ENCODE data around the gene E2F6.

GRCh38 chr2:11512431-11512830 lies 46.5 kb upstream of the E2F6 start:
- TF ChIP-seq, protein P1, sequence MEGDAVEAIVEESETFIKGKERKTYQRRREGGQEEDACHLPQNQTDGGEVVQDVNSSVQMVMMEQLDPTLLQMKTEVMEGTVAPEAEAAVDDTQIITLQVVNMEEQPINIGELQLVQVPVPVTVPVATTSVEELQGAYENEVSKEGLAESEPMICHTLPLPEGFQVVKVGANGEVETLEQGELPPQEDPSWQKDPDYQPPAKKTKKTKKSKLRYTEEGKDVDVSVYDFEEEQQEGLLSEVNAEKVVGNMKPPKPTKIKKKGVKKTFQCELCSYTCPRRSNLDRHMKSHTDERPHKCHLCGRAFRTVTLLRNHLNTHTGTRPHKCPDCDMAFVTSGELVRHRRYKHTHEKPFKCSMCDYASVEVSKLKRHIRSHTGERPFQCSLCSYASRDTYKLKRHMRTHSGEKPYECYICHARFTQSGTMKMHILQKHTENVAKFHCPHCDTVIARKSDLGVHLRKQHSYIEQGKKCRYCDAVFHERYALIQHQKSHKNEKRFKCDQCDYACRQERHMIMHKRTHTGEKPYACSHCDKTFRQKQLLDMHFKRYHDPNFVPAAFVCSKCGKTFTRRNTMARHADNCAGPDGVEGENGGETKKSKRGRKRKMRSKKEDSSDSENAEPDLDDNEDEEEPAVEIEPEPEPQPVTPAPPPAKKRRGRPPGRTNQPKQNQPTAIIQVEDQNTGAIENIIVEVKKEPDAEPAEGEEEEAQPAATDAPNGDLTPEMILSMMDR (conservative IDR thresholded peaks at IDR 0.05; ENCODE audit: low read length), result no peak
- no peak for TF ChIP-seq EZH2phosphoT487 (IDR thresholded peaks at IDR 0.05; ENCODE audit: borderline replicate concordance)

Data from Loucy (cell line).